KMS-11 (cell line): Measurements from ENCODE around the gene SLC2A8.

Experiments used
- H2AFZ ChIP-seq: fragments of 200-600 bp; sonication (generic); 2 replicates; pipeline ENCODE4 v1.6.1; 2016; ENCODE audit warnings: antibody characterized with exemption, mixed run types, low read depth
- H3K27ac ChIP-seq: fragments of 200-600 bp; sonication (generic); 2 replicates; pipeline ENCODE4 v1.6.1; 2016; ENCODE audit warnings: mild to moderate bottlenecking, mixed run types
- H3K27me3 ChIP-seq: fragments of 200-600 bp; sonication (generic); 2 replicates; pipeline ENCODE4 v1.6.1; 2017; ENCODE audit warnings: mild to moderate bottlenecking, low read depth, mixed run types, moderate library complexity; ENCODE audit not compliant: insufficient read depth
- H3K36me3 ChIP-seq: fragments of 200-600 bp; sonication (generic); 2 replicates; pipeline ENCODE4 v1.6.1; 2017; ENCODE audit warnings: mild to moderate bottlenecking, mixed run types; ENCODE audit not compliant: insufficient read depth
- H3K4me1 ChIP-seq: fragments of 200-600 bp; sonication (generic); 2 replicates; pipeline ENCODE4 v1.6.1; 2016; ENCODE audit warnings: mild to moderate bottlenecking, low read depth, mixed run types; ENCODE audit not compliant: poor library complexity, severe bottlenecking
- H3K4me2 ChIP-seq: fragments of 200-600 bp; sonication (generic); 2 replicates; pipeline ENCODE4 v1.7.0; 2016; ENCODE audit warnings: mild to moderate bottlenecking, mixed run types
- H3K4me3 ChIP-seq: fragments of 200-600 bp; sonication (generic); IDR thresholded peaks from 2 replicates; pipeline ENCODE4 v1.6.1; 2017; ENCODE audit warnings: low read depth, low read length, mixed read lengths; ENCODE audit not compliant: insufficient read depth
- H3K79me2 ChIP-seq: fragments of 200-600 bp; sonication (generic); 2 replicates; pipeline ENCODE4 v1.6.1; 2016; ENCODE audit warnings: low read depth, mixed run types; ENCODE audit not compliant: insufficient read depth
- H3K9ac ChIP-seq: fragments of 200-600 bp; sonication (generic); 2 replicates; pipeline ENCODE4 v1.6.1; 2016; ENCODE audit warnings: mild to moderate bottlenecking, mixed run types
- H4K20me1 ChIP-seq: fragments of 200-600 bp; sonication (generic); 2 replicates; pipeline ENCODE4 v1.6.1; 2016; ENCODE audit warnings: mild to moderate bottlenecking, mixed run types; ENCODE audit not compliant: insufficient read depth
- CTCF ChIP-seq: fragments of 200-600 bp; sonication (generic); conservative IDR thresholded peaks from 2 replicates; pipeline ENCODE4 v1.6.1; 2017; ENCODE audit warnings: low read depth, mild to moderate bottlenecking, antibody characterized with exemption, low read length, moderate library complexity, mixed read lengths

Gene SLC2A8

GRCh38 chr9:127448112-127448805 is 51.3 kb downstream of the SLC2A8 start:
- no peak overlapping the region for H3K4me3 ChIP-seq
- peak overlapping the region; percentile 93; the same call in 1 of the 2 replicates for H3K27ac ChIP-seq
- H3K27me3 ChIP-seq, result no peaks in the 10 kb centered on the region
- H3K4me1 ChIP-seq, result peaks cover 22% of the 10 kb centered on the region
- H3K36me3 ChIP-seq, result peaks cover 34% of the 10 kb centered on the region; the same call in 1 of the 2 replicates
- H3K4me2 ChIP-seq, result no peak overlapping the region; the same call in 1 of the 2 replicates
- H3K9ac ChIP-seq, result no peak overlapping the region
- peaks cover 9% of the 10 kb centered on the region; the same call in 1 of the 2 replicates for H4K20me1 ChIP-seq
- H2AFZ ChIP-seq, result no peak overlapping the region
- no peak for TF ChIP-seq CTCF
- peaks cover 36% of the 10 kb centered on the region for H3K79me2 ChIP-seq

- Histone ChIP-seq H3K79me2 (peaks cover 36% of the 10 kb centered on the region), H3K4me3 (no peak overlapping the region), H3K27ac (peak overlapping the region; percentile 93), H3K9ac (peak overlapping the region; percentile 99; the same call in 1 of the 2 replicates), H2AFZ (no peak overlapping the region), H3K4me2 (peak overlapping the region; percentile 94), H4K20me1 (peaks cover 9% of the 10 kb centered on the region; the same call in 1 of the 2 replicates), H3K27me3 (no peaks in the 10 kb centered on the region), H3K4me1 (peaks cover 22% of the 10 kb centered on the region), H3K36me3 (peaks cover 34% of the 10 kb centered on the region; the same call in 1 of the 2 replicates)
- TF ChIP-seq CTCF, result no peak
Measured at GRCh38 chr9:127449332-127449966, 52.5 kb downstream of the SLC2A8 start.

- no peaks in the 10 kb centered on the region for H3K27me3 ChIP-seq
- peak overlapping the region; percentile 94 for H3K4me2 ChIP-seq
- H2AFZ ChIP-seq, result no peak overlapping the region
- no peak for TF ChIP-seq CTCF
- no peak overlapping the region for H3K4me3 ChIP-seq
- peaks cover 36% of the 10 kb centered on the region for H3K79me2 ChIP-seq
- peak overlapping the region; percentile 99 for H3K9ac ChIP-seq
- H3K4me1 ChIP-seq, result peaks cover 22% of the 10 kb centered on the region
- H4K20me1 ChIP-seq, result peaks cover 9% of the 10 kb centered on the region; the same call in 1 of the 2 replicates
- peak overlapping the region; percentile 93 for H3K27ac ChIP-seq
- peaks cover 34% of the 10 kb centered on the region; the same call in 1 of the 2 replicates for H3K36me3 ChIP-seq
Measured at GRCh38 chr9:127450243-127450760, 53.3 kb downstream of the SLC2A8 start.

- H3K9ac ChIP-seq, result peak within 1 kb of the TSS; percentile 99
- H3K79me2 ChIP-seq, result peaks cover 36% of the 10 kb centered on the region
- peak within 1 kb of the TSS; percentile 94 for H3K4me2 ChIP-seq
- H3K4me3 ChIP-seq, result no peak within 1 kb of the TSS
- peaks cover 22% of the 10 kb centered on the region for H3K4me1 ChIP-seq
- H3K27me3 ChIP-seq, result no peaks in the 10 kb centered on the region
- peaks cover 9% of the 10 kb centered on the region; the same call in 1 of the 2 replicates for H4K20me1 ChIP-seq
- peaks cover 34% of the 10 kb centered on the region; the same call in 1 of the 2 replicates for H3K36me3 ChIP-seq
- TF ChIP-seq CTCF, result no peak
- H3K27ac ChIP-seq, result peak within 1 kb of the TSS; percentile 93
- H2AFZ ChIP-seq, result peak within 1 kb of the TSS; percentile 65
Measured at GRCh38 chr9:127450830-127451607, 54.0 kb downstream of the SLC2A8 start, which contains the start of the genes LRSAM1 and RPL12. Gene LRSAM1, plus strand, starts transcription at chr9:127451510. Its CDS starts 3,018 bp downstream, at chr9:127454528. Gene RPL12, minus strand, starts transcription at chr9:127451406. Its CDS starts 89 bp downstream, at chr9:127451317.
